BJ (cell line): ENCODE measurements around the gene CYB561D2. TPM values are rescaled to one million over a fixed set of nuclear protein-coding genes. Genes with fewer than 3 reads are reported as not detected.

ENCODE experiments used
- CTCF ChIA-PET: fragments of 350-600 bp; formaldehyde crosslinking; extraction: SDS; loops from one replicate; lab custom pipeline; 2021; ENCODE audit warnings: antibody characterized with exemption, inconsistent platforms; lab: Yijun Ruan, JAX
- POLR2A ChIA-PET: fragments of 300-600 bp; sonication (Branson Sonifier 250); formaldehyde crosslinking; extraction: SDS; loops from one replicate; lab custom pipeline; 2021; ENCODE audit warnings: antibody characterized with exemption; lab: Charles Lee
- DNase-seq: peaks from one replicate; pipeline ENCODE4 v3.0.0-alpha.2; 2011; ENCODE audit warnings: low read depth
- H3K27me3 ChIP-seq: 2 replicates; pipeline ENCODE4 v1.6.0; 2011; ENCODE audit warnings: low read length; ENCODE audit not compliant: control insufficient read depth, insufficient read depth
- H3K36me3 ChIP-seq: 2 replicates; pipeline ENCODE4 v1.5.1; 2011; ENCODE audit warnings: low read length; ENCODE audit not compliant: control insufficient read depth, insufficient read depth
- H3K4me3 ChIP-seq: 2 replicates; pipeline ENCODE4 v1.5.1; 2011; ENCODE audit warnings: low read depth, mild to moderate bottlenecking, control low read depth, low read length
- polyA plus RNA-seq: library from polyadenylated mRNA; depleted of rRNA; stranded (reverse); fragments of >200 nt; gene quantifications from 2 replicates; pipeline ENCODE4 v1.2.3, GENCODE V29; 2011
- TF ChIP-seq, protein P1 (sequence below): IDR thresholded peaks from 2 replicates; pipeline ENCODE4 v1.5.1; 2011; ENCODE audit warnings: low read depth, mild to moderate bottlenecking, control low read depth, inconsistent platforms, low read length, moderate library complexity; ENCODE audit not compliant: insufficient read depth

CYB561D2 gene
- polyA plus RNA-seq, 1 experiment, result 39.3 TPM

DNA sequence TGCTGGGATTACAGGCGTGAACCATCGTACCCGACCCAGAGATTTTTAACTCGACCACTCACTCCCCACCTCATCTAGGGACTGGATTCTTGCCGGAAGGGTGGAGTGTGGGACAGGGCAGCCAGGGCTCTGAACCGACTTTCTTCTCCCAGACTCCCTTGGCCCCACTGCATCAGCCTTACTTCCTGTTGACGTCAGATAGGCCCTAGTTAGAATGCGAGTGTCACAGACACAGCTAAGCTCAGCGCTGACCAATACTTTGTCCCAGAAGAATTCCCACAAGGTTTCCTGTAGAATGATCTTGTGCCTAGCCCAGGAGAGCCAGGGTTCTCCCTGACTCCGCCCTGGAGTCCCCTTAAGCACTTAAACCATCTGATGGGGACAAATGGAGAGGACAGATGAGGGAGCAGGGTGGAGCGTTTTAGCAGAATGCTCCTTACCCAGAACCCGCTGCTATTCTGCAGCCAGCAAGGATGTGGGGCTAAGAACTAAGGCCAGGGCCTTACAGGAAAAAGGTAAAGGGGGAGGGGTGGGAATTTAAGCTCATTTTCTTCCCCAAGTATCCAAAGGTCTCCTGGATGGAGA is 16.8 kb upstream of the CYB561D2 start:
- TF ChIP-seq, protein P1, sequence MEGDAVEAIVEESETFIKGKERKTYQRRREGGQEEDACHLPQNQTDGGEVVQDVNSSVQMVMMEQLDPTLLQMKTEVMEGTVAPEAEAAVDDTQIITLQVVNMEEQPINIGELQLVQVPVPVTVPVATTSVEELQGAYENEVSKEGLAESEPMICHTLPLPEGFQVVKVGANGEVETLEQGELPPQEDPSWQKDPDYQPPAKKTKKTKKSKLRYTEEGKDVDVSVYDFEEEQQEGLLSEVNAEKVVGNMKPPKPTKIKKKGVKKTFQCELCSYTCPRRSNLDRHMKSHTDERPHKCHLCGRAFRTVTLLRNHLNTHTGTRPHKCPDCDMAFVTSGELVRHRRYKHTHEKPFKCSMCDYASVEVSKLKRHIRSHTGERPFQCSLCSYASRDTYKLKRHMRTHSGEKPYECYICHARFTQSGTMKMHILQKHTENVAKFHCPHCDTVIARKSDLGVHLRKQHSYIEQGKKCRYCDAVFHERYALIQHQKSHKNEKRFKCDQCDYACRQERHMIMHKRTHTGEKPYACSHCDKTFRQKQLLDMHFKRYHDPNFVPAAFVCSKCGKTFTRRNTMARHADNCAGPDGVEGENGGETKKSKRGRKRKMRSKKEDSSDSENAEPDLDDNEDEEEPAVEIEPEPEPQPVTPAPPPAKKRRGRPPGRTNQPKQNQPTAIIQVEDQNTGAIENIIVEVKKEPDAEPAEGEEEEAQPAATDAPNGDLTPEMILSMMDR, result no peak
- no peak for DNase-seq
- Histone ChIP-seq H3K4me3 (no peak overlapping the region), H3K27me3 (no peaks in the 10 kb centered on the region), H3K36me3 (peaks cover 25% of the 10 kb centered on the region)
- ChIA-PET CTCF (interaction anchor here (0.6 to 7.2 kb wide), 3 partner anchors 9 to 228 kb away, joined by 3 to 32 read pairs (median 3); no protein-coding TSS in a partner anchor), POLR2A (interaction anchor here (0.7 kb wide), 1 partner anchor 19 kb away, joined by 5 read pairs; no protein-coding TSS in a partner anchor)

DNA sequence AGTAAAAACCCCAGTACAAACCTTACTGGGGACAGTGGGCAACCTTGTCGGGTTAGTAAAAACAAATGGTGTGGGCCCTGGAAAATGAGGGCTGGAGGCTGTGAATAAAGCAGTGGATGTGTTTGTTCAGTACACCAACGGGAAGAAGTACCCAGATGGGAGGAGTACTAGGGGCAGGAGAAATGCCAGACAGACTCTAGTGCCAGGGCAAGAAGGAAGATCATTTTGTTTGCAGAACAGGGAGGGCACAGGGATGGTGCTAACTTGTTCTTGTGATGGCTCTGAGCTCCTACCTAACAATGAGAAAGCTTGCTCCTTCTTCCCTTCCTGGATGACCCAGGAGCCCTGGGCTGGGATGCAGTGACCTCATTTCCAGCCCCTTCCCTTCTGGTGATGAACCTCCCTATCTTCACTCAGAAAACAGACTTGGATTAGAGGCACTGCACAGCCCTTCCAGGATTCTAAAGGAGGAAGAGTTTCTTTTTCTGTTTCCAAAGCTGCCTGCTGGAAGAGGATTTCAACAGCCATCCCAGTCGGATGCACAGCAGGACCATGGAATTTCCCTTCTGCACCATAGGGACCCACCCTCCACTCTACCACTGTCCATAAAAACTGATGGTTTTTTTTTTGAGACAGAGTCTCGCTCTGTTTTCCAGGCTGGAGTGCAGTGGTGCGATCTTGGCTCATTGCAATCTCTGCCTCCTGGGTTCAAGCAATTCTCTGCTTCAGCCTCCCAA is 16.2 kb upstream of the CYB561D2 start:
- CTCF ChIA-PET, result interaction anchor here (1.5 to 7.2 kb wide), 3 partner anchors 10 to 88 kb away, joined by 5 to 32 read pairs (median 6); no protein-coding TSS in a partner anchor
- Histone ChIP-seq H3K36me3 (peaks cover 23% of the 10 kb centered on the region), H3K27me3 (no peaks in the 10 kb centered on the region), H3K4me3 (no peak overlapping the region)
- TF ChIP-seq, protein P1, result no peak
- DNase-seq, result no peak
- POLR2A ChIA-PET, result no interaction called here

DNA sequence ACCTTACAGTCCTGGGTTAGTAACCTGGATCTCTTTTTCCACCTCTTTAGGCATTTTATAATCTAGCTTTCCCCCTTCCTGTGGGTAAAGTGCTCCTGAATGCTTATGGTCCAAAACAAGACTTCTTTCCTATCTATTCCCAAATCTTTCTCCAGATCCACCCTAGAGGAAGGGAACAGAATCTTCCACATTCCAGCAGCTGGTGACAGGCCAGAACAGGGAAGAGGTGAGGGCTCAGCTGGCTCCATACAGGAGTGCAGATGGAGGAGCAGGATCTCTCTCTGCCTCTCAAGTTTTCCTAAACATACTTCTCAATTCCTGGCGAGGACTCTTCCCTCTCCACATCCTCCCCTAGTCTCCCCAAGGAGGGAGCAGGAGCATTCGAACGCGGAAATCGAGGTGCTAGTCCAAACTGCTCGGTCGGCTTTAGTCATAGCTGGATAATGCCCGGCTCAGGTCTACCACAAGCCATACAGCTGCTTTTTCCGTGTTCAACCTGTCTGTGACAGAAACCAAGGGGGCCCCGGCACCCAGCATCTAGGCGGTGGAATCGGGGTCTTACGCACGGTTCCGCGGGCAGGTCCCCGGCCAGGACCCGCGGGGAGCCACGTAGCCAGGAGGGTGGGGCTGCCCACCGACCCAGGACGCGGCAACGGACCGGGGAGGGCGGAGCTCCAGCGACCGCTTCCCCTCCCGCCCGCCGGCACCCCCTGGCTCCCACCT is 14.0 kb upstream of the CYB561D2 start:
- no peak for DNase-seq
- Histone ChIP-seq H3K4me3 (peak overlapping the region; percentile 89), H3K36me3 (peaks cover 8% of the 10 kb centered on the region), H3K27me3 (no peaks in the 10 kb centered on the region)
- ChIA-PET CTCF (interaction anchor here (1.0 to 7.2 kb wide), 16 partner anchors 9 to 232 kb away, joined by 3 to 32 read pairs (median 4); partner anchors contain the start of genes CYB561D2, HEMK1, HYAL2 and HYAL3), POLR2A (interaction anchor here (0.5 to 1.2 kb wide), 6 partner anchors 9 to 263 kb away, joined by 3 to 11 read pairs (median 5); partner anchors contain the start of genes CYB561D2, GNAI2, HYAL3 and NAA80)
- TF ChIP-seq, protein P1, result no peak

DNA sequence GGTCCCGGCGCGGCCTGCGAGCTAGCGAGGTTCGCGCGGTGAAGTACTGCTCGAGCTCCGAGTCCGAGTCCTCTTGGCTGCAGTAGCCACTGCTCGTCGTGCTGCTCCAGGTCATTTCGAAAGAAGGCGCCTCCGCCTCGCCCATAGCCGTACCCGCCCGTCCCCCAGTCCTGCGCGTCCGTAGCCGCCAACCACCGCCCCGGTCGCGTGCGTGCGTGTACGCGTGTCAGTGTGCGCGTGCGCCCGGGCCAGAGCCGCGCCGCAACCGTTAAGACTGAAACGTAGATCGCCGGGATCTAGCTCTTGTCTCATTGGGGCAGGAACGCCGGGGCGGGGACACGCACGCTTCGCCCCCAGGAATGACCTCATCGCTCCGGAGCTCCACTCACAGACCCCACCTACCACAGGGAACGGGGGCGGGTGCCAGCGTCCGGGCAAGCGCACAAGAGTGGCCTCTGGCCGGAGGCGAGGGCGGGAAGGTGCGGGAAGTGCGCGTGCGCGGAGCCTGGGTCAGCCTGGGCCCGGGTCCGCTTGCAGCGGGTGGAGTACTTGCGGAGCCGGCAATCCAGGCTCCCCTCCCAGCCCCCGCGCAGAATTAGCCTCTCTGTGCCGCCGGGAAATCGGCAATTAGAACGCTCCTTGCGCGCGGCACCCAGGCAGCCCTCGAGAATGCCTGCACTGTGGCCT is 13.3 kb upstream of the CYB561D2 start:
- DNase-seq, result peak; percentile 97
- Histone ChIP-seq H3K4me3 (peak overlapping the region; percentile 89), H3K36me3 (peaks cover 3% of the 10 kb centered on the region; the same call in 1 of the 2 replicates), H3K27me3 (no peaks in the 10 kb centered on the region)
- POLR2A ChIA-PET, result interaction anchor here (0.5 to 1.2 kb wide), 5 partner anchors 9 to 102 kb away, joined by 3 to 11 read pairs (median 5); partner anchors contain the start of genes CYB561D2, GNAI2, HYAL3 and NAA80
- TF ChIP-seq, protein P1, result no peak
- CTCF ChIA-PET, result interaction anchor here (1.0 to 7.2 kb wide), 14 partner anchors 9 to 232 kb away, joined by 3 to 32 read pairs (median 4); partner anchors contain the start of genes HEMK1, HYAL2, HYAL3 and NAA80
